NCI-H748 (cell line): Measurements from ENCODE around the gene SEC63.
A peak's percentile ranks its signal among the peaks of the same experiment; 100 is the strongest.
"Not testable (repeated sequence)": the region's sequence is repeated elsewhere in the genome, so short reads cannot be mapped to it uniquely, and the experiment has no call there.

Experiments used
- DNase-seq: peaks from one replicate; lab custom pipeline; 2025; ENCODE audit not compliant: unreplicated experiment; lab: John Stamatoyannopoulos, UW

The SEC63 gene

GRCh38 chr6:107864226-107865127, 93.5 kb downstream of the SEC63 start:
- no peak for DNase-seq

GRCh38 chr6:107862383-107862782, 95.6 kb downstream of the SEC63 start:
- no peak for DNase-seq

- not testable (repeated sequence) for DNase-seq
Measured at GRCh38 chr6:107860963-107861362, 97.0 kb downstream of the SEC63 start.

- DNase-seq = peak; percentile 74
Measured at GRCh38 chr6:107860144-107860543, 97.9 kb downstream of the SEC63 start.

- DNase-seq = no peak
Measured at GRCh38 chr6:107853230-107853629, 104.8 kb downstream of the SEC63 start.

- DNase-seq = no peak
Measured at GRCh38 chr6:107849325-107849724, 108.7 kb downstream of the SEC63 start.

GRCh38 chr6:107847844-107848802, 109.9 kb downstream of the SEC63 start:
- peak; percentile 82 for DNase-seq

- no peak for DNase-seq
Measured at GRCh38 chr6:107846262-107846795, 111.7 kb downstream of the SEC63 start.

- no peak for DNase-seq
Measured at GRCh38 chr6:107845777-107846176, 112.2 kb downstream of the SEC63 start.

- no peak for DNase-seq
Measured at GRCh38 chr6:107843400-107843799, 114.6 kb downstream of the SEC63 start.

- no peak for DNase-seq
Measured at GRCh38 chr6:107841275-107841670, 116.7 kb downstream of the SEC63 start.

GRCh38 chr6:107840636-107841274, 117.3 kb downstream of the SEC63 start:
- no peak for DNase-seq

GRCh38 chr6:107833136-107833535, 124.9 kb downstream of the SEC63 start:
- no peak for DNase-seq

GRCh38 chr6:107832151-107833056, 125.6 kb downstream of the SEC63 start:
- no peak for DNase-seq

GRCh38 chr6:107830060-107830459, 127.9 kb downstream of the SEC63 start:
- DNase-seq = no peak

GRCh38 chr6:107827541-107827940, 130.5 kb downstream of the SEC63 start:
- no peak for DNase-seq

GRCh38 chr6:107823047-107823557, 134.9 kb downstream of the SEC63 start:
- DNase-seq = no peak

GRCh38 chr6:107822176-107823046, 135.6 kb downstream of the SEC63 start:
- no peak for DNase-seq

- DNase-seq = peak; percentile 7
Measured at GRCh38 chr6:107821591-107821990, 136.4 kb downstream of the SEC63 start.
